Fibroblast of skin of back (primary cell): Measurements from ENCODE around the gene RUFY2.
"Not testable (repeated sequence)": the region's sequence is repeated elsewhere in the genome, so short reads cannot be mapped to it uniquely, and the experiment has no call there.

ENCODE experiments used
- DNase-seq: peaks from one replicate; pipeline ENCODE4 v3.0.0-alpha.2; 2013

The RUFY2 gene

DNA sequence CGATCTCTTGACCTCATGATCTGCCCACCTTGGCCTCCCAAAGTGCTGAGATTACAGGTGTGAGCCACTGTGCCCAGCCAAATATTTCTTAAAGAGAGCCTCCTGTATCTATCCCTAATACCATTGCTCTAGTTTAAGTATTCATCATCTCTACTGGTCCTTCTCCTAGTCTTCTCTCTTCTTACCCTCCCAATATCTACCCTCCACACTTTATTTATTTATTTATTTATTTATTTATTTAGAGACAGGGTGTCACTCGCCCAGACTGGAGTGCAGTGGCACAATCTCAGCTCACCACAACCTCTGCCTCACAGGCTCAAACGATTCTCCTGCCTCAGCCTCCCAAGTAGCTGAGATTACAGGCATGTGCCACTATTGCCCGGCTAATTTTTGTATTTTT is 82.7 kb downstream of the RUFY2 start:
- not testable (repeated sequence) for DNase-seq

DNA sequence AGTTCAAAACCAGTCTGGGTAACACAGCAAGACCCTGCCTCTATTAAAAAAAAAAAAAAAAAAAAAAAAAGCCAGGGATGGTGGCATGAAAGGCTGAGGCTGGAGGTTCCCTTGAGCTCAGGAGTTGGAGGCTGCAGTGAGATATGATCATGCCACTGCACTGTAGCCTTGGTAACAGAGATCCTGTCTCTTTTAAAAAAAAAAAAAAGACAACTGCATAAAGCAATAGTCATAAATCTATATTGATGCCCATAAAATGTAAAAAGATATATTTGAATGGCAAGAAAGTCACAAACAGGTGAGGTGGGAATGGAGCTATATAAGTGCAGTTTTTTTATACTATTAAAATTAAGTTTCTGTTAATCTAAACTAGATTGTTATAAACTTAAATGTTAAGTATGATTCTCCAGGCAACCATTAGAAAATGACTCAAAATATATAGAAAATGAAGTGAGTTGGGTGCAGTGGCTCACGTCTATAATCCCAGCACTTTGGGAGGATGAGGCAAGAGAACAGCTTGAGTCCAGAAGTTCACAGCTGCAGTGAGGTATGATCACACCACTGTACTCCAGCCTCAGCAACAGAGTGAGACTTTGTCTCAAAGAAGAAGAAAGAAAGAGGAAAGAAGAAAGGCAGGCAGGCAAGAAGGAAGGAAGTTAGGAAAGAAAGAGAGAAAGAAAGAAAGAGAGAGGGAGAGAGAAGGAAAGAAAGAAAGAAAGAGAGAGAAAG is 88.6 kb downstream of the RUFY2 start:
- no peak for DNase-seq

DNA sequence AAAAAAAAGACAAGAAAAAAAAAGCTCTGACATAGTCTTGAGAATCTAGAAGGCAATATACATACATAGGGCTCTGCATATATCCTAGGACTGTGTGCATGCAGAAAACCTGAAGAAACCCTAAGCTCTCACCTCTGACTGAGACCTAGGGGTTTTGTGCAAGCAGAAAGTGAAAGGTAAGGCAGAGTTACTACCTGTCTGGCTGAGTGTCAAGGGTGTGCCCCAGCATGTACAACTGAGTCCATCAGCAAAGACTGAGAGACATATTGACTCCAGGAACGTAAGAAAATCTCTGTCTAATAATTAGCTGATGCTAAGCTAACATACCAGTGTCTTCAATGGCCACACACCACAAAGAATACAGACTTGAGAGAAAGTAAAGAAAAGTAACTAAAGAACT is 91.5 kb downstream of the RUFY2 start:
- no peak for DNase-seq

DNA sequence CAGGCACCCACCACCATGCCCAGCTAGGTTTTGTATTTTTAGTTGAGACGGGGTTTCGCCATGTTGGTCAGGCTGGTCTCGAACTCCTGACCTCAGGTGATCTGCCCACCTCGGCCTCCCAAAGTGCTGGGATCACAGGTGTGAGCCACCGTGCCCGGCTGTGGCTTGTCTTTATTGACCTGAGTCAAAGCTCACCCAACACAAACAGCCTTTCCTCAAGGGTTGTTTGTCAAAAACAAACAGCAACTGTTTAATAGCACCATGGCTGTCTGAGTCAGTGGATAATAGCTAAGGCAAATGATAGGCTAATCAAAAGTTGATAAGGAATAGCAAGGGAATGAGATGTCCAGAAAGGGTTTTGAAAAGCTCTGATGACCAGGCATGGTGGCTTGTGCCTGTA is 92.1 kb downstream of the RUFY2 start:
- not testable (repeated sequence) for DNase-seq

DNA sequence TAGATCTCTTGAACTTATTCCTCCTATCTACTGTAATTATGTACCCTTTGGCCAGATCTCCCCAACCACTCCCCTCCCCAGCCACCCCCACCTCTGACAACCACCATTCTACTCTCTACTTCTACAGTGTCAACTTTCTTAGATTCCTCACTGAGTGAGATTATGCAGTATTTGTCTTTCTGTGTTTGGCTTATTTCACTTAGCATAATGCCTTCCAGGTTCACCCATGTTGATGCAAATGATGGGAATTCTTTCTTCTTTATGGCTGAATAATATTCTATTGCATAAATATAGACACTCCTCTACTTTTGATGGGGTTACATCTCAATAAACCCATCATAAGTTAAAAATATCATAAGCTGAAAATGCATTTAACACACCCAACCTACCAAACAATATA is 96.5 kb downstream of the RUFY2 start:
- DNase-seq, result no peak

DNA sequence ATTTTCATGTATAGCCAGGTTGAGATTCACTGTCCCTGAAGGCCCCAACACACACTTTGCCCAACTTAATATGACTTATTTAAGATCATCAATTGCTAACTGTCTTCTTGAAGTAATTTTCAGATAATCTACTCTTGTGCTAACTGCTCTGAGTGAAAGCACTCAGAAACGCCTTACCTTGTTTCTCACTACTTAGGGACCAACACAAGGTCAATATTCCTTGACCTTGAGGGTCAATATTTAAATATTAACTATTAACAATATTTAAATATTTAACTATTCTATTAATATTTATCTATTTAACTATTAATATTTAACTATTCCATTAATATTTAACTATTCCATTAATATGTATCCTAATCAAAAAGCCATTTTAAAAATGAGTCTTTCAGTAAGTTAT is 101.2 kb downstream of the RUFY2 start:
- no peak for DNase-seq

DNA sequence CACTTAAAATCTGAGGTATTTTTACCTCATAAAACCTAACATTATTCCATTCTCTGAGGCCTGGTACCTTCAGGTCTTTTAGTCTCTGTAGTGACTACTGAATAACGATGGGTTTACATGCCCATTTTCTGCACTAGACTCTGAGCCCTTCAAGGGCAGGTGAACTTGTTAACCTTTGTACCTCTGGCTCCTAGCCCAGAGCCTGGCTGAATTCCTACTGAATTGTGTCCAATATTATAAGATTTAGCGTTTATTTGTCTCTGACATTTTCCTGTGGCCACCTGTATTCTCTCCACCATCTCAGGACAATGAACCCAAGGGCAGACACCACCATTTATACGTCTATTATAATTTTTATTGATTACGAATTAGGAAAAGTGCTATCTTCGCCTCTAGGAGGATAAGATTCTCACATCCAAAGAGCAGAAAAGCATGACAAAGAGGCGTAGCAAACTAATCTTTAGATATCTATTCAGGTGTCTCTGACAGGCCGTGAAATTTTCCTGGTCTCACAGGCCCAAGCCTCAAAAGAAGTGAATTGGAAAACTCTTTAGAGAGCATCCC is 103.1 kb downstream of the RUFY2 start:
- no peak for DNase-seq

DNA sequence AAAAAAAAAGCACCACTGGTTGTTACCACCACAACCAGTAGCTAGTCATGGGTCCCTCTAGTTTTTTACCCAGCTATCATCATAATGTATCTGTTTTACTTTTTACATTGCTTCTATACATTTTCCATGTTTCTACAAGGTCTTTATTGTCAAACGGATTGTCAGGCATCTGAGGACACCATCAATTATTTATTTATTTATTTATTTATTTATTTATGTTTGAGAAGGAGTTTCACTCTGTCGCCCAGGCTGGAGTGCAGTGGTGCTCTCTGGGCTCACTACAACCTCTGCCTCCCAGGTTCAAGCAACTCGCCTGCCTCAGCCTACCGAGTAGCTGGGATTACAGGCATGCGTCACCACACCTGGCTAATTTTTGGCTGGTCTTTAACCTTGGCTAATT is 104.2 kb downstream of the RUFY2 start:
- no peak for DNase-seq

DNA sequence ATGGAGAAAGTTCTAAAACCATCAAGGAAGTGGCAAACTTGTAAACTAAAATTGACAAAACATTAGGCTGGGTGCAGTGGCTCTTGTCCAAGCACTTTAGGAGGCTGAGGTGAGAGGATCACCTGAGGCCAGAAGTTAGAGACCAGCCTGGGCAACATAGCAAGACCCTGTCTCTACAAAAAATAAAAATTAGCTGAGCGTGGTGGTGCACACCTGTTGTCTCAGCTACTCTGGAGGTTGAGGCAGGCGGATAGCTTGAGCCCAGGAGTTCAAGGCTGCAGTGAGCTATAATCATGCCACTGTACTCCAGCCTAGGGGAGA is 104.6 kb downstream of the RUFY2 start:
- DNase-seq, result no peak

DNA sequence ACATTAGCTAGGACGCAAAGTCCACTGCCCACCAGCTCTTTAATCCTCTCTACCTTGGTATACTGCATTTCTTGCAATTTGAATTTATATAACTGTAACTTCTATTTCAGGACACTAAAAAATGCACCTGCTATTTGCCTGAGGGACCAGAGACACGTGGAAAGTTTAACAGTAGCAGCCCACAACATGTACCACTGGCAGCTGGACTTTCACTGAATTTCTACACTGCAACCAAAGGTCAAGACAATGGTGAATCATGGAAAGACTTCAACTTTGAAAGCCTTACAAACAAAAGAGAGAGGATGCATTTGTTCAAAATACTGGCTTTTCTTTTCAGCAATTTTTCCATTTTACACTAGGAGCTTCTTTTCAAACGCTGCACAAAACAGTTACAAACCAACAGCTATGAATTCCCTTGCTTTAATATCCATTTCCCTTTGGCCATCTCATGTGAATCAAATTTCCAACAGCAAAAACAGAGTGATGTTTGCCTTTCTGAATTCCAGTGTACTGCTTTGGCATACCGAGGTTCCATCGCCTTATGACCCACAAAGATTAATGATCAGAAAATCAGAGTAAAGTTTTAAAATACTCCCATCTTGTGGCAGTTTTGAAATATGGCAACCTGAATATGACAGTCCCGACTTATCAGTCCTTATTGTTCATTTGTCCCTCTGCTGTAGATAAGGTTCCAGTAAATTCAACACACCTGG is 105.1 kb downstream of the RUFY2 start:
- DNase-seq, result peak; percentile 68

DNA sequence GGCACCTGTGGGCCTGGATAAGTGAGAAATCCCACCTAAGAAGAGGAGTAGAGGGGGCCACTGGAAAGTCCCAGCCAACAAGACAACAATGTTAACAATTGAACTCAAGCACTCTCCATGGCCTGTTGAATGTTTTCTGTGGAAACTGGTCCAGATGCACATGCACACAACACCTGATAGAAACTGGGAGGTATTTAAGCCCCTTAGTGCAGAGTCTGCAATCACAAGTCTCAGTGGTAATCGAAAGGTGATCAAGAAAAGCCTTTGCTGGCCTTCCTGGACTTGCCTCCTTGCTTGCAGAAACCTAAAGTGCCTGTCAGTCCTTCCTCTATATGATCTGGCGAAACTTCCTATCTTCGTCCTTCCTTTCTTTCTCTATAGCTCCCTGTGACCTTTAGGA is 105.8 kb downstream of the RUFY2 start:
- no peak for DNase-seq

DNA sequence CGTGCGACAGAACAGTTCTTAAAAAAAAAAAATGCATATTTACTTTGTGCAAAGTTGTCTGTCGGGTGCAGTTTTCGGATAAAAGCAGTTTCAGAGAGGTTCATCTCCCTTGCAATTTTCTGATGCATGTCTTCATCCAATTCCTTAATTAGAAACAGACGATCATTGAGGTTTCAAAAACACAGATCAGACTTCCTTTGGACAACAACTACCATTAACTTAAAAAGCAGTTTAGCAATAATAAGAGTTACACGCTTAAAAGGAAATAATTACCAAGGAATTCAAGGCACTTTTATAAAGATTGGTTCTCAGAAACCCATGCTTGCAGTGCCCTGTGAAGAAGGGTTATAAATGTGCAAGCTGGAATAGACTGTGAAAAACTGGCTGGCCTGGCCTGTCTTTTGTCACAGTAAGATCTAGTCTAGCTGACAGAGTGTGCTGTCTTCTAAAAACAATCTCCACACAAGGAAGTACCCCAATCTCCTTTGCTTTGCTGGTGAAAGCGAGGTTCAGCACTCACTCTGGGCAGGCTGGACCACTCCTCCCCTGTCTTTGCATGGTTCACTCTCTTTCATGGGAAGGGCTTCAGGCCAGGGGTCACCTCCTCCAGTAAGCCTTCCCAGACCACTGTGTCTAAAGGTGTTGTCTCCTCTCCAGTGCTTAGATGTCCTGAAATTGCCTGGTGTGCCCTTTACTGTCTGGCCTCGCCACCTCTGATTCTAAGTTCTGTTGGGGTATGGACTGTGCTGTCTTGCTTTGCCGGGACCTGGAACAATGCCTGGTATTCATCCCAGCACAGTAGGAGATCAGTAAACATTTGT is 110.0 kb downstream of the RUFY2 start:
- peak; percentile 6 for DNase-seq
